ENCODE data around the gene OS9. TPM values are rescaled to one million over a fixed set of nuclear protein-coding genes. Genes with fewer than 3 reads are reported as not detected.

The OS9 gene
- total and polyA plus RNA-seq, 9 of the 15 experiments (the other 6 are each of a cell fraction or from before 2014, with no cell fraction given), result 4.6 to 105 (median 89.5) TPM

DNA sequence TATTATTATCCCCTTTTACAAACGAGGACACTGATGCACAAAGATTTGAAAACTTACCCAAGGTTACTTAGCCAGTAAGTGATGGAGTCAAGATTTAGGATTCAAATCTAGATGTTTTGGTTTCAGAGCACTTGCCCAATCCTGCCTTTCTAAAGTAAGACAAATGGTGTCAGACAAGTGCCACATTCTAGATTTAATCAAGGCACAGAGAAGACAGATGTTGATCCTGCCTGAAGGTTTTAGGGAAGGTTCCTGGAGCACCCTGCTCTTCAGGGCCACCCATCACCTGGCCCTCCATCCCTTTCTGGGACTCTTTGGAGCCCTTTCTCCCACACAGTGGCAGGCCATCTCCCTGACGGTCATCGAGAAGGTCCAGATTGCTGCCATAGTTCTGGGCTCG lies 63.8 kb downstream of the OS9 start:
- H3K27me3 ChIP-seq (ENCODE audit: control insufficient read depth in 2 of 2, insufficient read depth in 2 of 2, low read length in 2 of 2), result no peaks in the 10 kb centered on the region
- WGBS (ENCODE audit: insufficient coverage, low coverage, missing lambda C conversion rate), result 82% methylated on average over 4 of the region's 4 CpGs
- in situ Hi-C loops (cut with MboI), result no loop called here
- DNase-seq (ENCODE audit: extremely low read depth in 1 of 4, low spot score in 3 of 4) (no peak), ATAC-seq (no peak), FAIRE-seq (no peak)
- BruUV-seq (replicated peaks), result no TSS peak
- peaks cover 27 to 28% of the 10 kb centered on the region in 2 experiments for H3K4me1 ChIP-seq (replicated peaks in 1 of 2; ENCODE audit: control insufficient read depth in 2 of 2, insufficient read depth in 2 of 2, low read length in 2 of 2)
- POLR2A ChIA-PET, result interaction anchor here (2.3 kb wide), 1 partner anchor 10 kb away, joined by 26 read pairs; the partner anchor contains the start of gene CYP27B1
- H3K27ac ChIP-seq (ENCODE audit: extremely low read depth, low read depth, low read length), result no peak overlapping the region
- no peak overlapping the region for H2AFZ ChIP-seq (ENCODE audit: low read depth, low read length)
- no peaks in the 10 kb centered on the region for H3K9me1 ChIP-seq (ENCODE audit: control insufficient read depth, insufficient read depth, low read length)
- CTCF ChIA-PET (ENCODE audit: low intra/inter-chr PET ratio), result no interaction called here
- intact Hi-C loops (cut with micrococcal nuclease), result loop anchor here (2.0 kb wide), 1 partner anchor 57 kb away; no protein-coding TSS in a partner anchor
- H3K79me2 ChIP-seq (ENCODE audit: control insufficient read depth, insufficient read depth, low read length), result peaks cover 11% of the 10 kb centered on the region; the same call in 2 of the 3 replicates
- H3K4me3 ChIP-seq, result no peak overlapping the region
- no peaks in the 10 kb centered on the region for H3K9me3 ChIP-seq (replicated peaks; ENCODE audit: control insufficient read depth, insufficient read depth, low read depth, low read length)
- H3K9ac ChIP-seq (ENCODE audit: insufficient read depth in 1 of 2, low read depth in 2 of 2, low read length in 2 of 2), result no peak overlapping the region
- no peak overlapping the region for H3K4me2 ChIP-seq (ENCODE audit: insufficient read depth, low read length)
- TF ChIP-seq PML (IDR thresholded peaks at IDR 0.05; ENCODE audit: low read length) (no peak), ETV6 (IDR thresholded peaks at IDR 0.05; ENCODE audit: borderline replicate concordance in 1 of 2, low read depth in 2 of 2, low read length in 1 of 2) (no peak), ETV6 (CRISPR knock-in tag; IDR thresholded peaks at IDR 0.05; ENCODE audit: borderline replicate concordance) (no peak), NFRKB (IDR thresholded peaks at IDR 0.05; ENCODE audit: low read depth) (no peak), ZNF311 (CRISPR knock-in tag; IDR thresholded peaks at IDR 0.05) (no peak), PTTG1 (tag; IDR thresholded peaks at IDR 0.05; ENCODE audit: low read depth) (no peak), KAT2B (IDR thresholded peaks at IDR 0.05; ENCODE audit: low read depth, low read length) (no peak), GATA2 (CRISPR knock-in tag; IDR thresholded peaks at IDR 0.05) (no peak), ZNF217 (CRISPR knock-in tag; IDR thresholded peaks at IDR 0.05) (no peak), NFE2 (IDR thresholded peaks at IDR 0.05; ENCODE audit: low read depth) (no peak), ETV5 (CRISPR knock-in tag; IDR thresholded peaks at IDR 0.05; ENCODE audit: low read depth) (no peak), ZNF76 (CRISPR knock-in tag; IDR thresholded peaks at IDR 0.05; ENCODE audit: borderline replicate concordance) (no peak), SMAD3 (CRISPR knock-in tag; conservative IDR thresholded peaks at IDR 0.05) (no peak)
- TF ChIP-seq, protein P1, sequence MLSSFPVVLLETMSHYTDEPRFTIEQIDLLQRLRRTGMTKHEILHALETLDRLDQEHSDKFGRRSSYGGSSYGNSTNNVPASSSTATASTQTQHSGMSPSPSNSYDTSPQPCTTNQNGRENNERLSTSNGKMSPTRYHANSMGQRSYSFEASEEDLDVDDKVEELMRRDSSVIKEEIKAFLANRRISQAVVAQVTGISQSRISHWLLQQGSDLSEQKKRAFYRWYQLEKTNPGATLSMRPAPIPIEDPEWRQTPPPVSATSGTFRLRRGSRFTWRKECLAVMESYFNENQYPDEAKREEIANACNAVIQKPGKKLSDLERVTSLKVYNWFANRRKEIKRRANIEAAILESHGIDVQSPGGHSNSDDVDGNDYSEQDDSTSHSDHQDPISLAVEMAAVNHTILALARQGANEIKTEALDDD (IDR thresholded peaks at IDR 0.05), result no peak
- H3K36me3 ChIP-seq (ENCODE audit: control insufficient read depth, insufficient read depth, low read length), result peaks cover 15% of the 10 kb centered on the region; the same call in 2 of the 3 replicates
- no peaks in the 10 kb centered on the region for H4K20me1 ChIP-seq (replicated peaks; ENCODE audit: control insufficient read depth, insufficient read depth, low read length)
